B cell (primary cell): ENCODE measurements around the gene CC2D2B. TPM values are rescaled to one million over a fixed set of nuclear protein-coding genes. Genes with fewer than 3 reads are reported as not detected.

ENCODE experiments used
- ATAC-seq: fragments of 200-7000 bp; cut with Tn5 transposase; one replicate; pipeline ENCODE4 v1.10.0; 2021; ENCODE audit warnings: low read depth, mild to moderate bottlenecking, moderate number of reproducible peaks, moderate library complexity
- CTCF ChIA-PET: fragments of 350-600 bp; sonication (Branson Sonifier 250); formaldehyde crosslinking; loops from one replicate; lab custom pipeline; 2021; ENCODE audit warnings: antibody characterized with exemption, inconsistent platforms; lab: Charles Lee
- POLR2A ChIA-PET: fragments of 350-600 bp; sonication (Branson Sonifier 250); formaldehyde crosslinking; loops from one replicate; lab custom pipeline; 2021; ENCODE audit warnings: antibody characterized with exemption; lab: Charles Lee
- DNase-seq: peaks from one replicate; pipeline ENCODE4 v3.0.0; 2013
- H2AFZ ChIP-seq: 2 replicates; pipeline ENCODE4 v1.6.1; 2012; ENCODE audit warnings: mild to moderate bottlenecking, low read depth, low read length; ENCODE audit not compliant: insufficient read depth, poor library complexity, severe bottlenecking
- H3K27ac ChIP-seq, 2 donors: 1 replicate in 1 of 2; 2 replicates in 1 of 2; pipeline ENCODE4 v1.5.1; 2012 to 2013; ENCODE audit warnings: low read length in 2 of 2, mild to moderate bottlenecking in 2 of 2, moderate library complexity in 1 of 2
- H3K27me3 ChIP-seq, 4 experiments: fragments of 200-600 bp in 1 of 4; sonication (generic) in 1 of 4; replicated peaks in 1 of 4; 1 replicate in 2 of 4; 2 replicates in 2 of 4; pipeline versions ENCODE4 v1.6.1 to v1.7.0; 2013 to 2016; ENCODE audit warnings: low read length in 3 of 4, mild to moderate bottlenecking in 2 of 4, mixed read lengths in 1 of 4, moderate library complexity in 1 of 4; ENCODE audit not compliant: insufficient read depth in 4 of 4, control insufficient read depth in 3 of 4; ENCODE audit errors: control extremely low read depth in 1 of 4
- H3K36me3 ChIP-seq, 2 experiments: replicated peaks in 1 of 2; 1 replicate in 1 of 2; 2 replicates in 1 of 2; pipeline versions ENCODE4 v1.6.1 to v1.7.1; 2013; ENCODE audit warnings: low read length in 1 of 2; ENCODE audit not compliant: insufficient read depth in 2 of 2, control insufficient read depth in 1 of 2; ENCODE audit errors: control extremely low read depth in 1 of 2, extremely low read depth in 1 of 2
- H3K4me1 ChIP-seq, 2 donors: fragments of 200-600 bp in 1 of 2; sonication (generic) in 1 of 2; 1 replicate in 1 of 2; 2 replicates in 1 of 2; pipeline versions ENCODE4 v1.5.1 to v1.6.1; 2013 to 2017; ENCODE audit warnings: low read length in 2 of 2; ENCODE audit not compliant: control insufficient read depth in 2 of 2, insufficient read depth in 2 of 2
- H3K4me2 ChIP-seq: replicated peaks from 2 replicates; pipeline ENCODE3; 2012; ENCODE audit warnings: mild to moderate bottlenecking, low read depth, low read length; ENCODE audit not compliant: poor library complexity, severe bottlenecking
- H3K4me3 ChIP-seq, 5 experiments: fragments of 200-600 bp in 1 of 5; sonication (generic) in 1 of 5; 1 replicate in 3 of 5; 2 replicates in 2 of 5; pipeline versions ENCODE4 v1.5.1 to v1.7.0; 2011 to 2016; ENCODE audit warnings: low read length in 4 of 5, mild to moderate bottlenecking in 4 of 5, low read depth in 2 of 5, control low read depth in 1 of 5, moderate library complexity in 1 of 5; ENCODE audit not compliant: insufficient read depth in 1 of 5; ENCODE audit errors: control extremely low read depth in 1 of 5, extremely low read depth in 1 of 5
- H3K79me2 ChIP-seq: fragments of 200-600 bp; sonication (generic); one replicate; pipeline ENCODE4 v1.6.0; 2016; ENCODE audit warnings: low read length; ENCODE audit not compliant: control insufficient read depth, insufficient read depth
- H3K9ac ChIP-seq: fragments of 200-600 bp; sonication (generic); 2 replicates; pipeline ENCODE4 v1.6.1; 2017; ENCODE audit warnings: mild to moderate bottlenecking, low read length, moderate library complexity
- H3K9me3 ChIP-seq, 3 donors: one replicate each; pipeline versions ENCODE4 v1.6.1 to v1.7.1; 2013; ENCODE audit warnings: low read length in 2 of 3; ENCODE audit not compliant: control insufficient read depth in 2 of 3, insufficient read depth in 1 of 3; ENCODE audit errors: control extremely low read depth in 1 of 3
- H4K20me1 ChIP-seq: 2 replicates; pipeline ENCODE4 v1.6.0; 2012; ENCODE audit warnings: mild to moderate bottlenecking, low read length; ENCODE audit not compliant: insufficient read depth, control insufficient read depth, poor library complexity, severe bottlenecking
- H3K27ac Mint-ChIP-seq: one replicate; pipeline ENCODE4 v1.8.0; 2021; ENCODE audit warnings: mixed read lengths
- H3K27me3 Mint-ChIP-seq: one replicate; pipeline ENCODE4 v1.8.0; 2021; ENCODE audit warnings: mixed read lengths
- H3K4me1 Mint-ChIP-seq: one replicate; pipeline ENCODE4 v1.8.0; 2021; ENCODE audit warnings: mixed read lengths
- H3K4me3 Mint-ChIP-seq: one replicate; pipeline ENCODE4 v1.8.0; 2021; ENCODE audit warnings: mixed read lengths
- H3K9me3 Mint-ChIP-seq: one replicate; pipeline ENCODE4 v1.8.0; 2022; ENCODE audit warnings: mixed read lengths; ENCODE audit not compliant: insufficient read depth
- CTCF ChIP-seq: fragments of 200-600 bp; IDR thresholded peaks from one replicate; pipeline ENCODE4 v1.8.0; 2022; ENCODE audit warnings: antibody characterized with exemption, mild to moderate bottlenecking
- EZH2 ChIP-seq: IDR thresholded peaks from 2 replicates; pipeline ENCODE4 v1.6.1; 2012; ENCODE audit warnings: borderline replicate concordance, low read depth, mild to moderate bottlenecking, moderate library complexity, low read length; ENCODE audit not compliant: insufficient read depth, poor library complexity, severe bottlenecking
- WGBS: methylation state at CpG from one replicate; pipeline ENCODE4 v1.1.5; 2013; ENCODE audit warnings: missing lambda C conversion rate; ENCODE audit not compliant: insufficient coverage; 5-methylcytosine and 5-hydroxymethylcytosine counted together
- intact Hi-C: fragments of 100-400 bp; cut with micrococcal nuclease; formaldehyde crosslinking; loops from one replicate; pipeline ENCODE4 v1.10.0; 2022
- polyA plus RNA-seq: library from polyadenylated mRNA; depleted of rRNA; stranded (reverse); fragments of >200 nt; gene quantifications from 2 replicates; pipeline ENCODE4 v1.2.3, GENCODE V29; 2012
- total RNA-seq, 2 donors: library from RNA; stranded (reverse); fragments of 120-200 nt in 1 of 2; gene quantifications; 1 replicate in 1 of 2; 2 replicates in 1 of 2; pipeline versions ENCODE4 v1.2.3 to v1.2.4, GENCODE V29; 2013 to 2022

Gene CC2D2B
- total and polyA plus RNA-seq, 2 donors (not counting 1 experiment from before 2014, with no cell fraction given) = 0.70 to 2.1 TPM

- no peak overlapping the region for H3K27ac ChIP-seq
- TF ChIP-seq CTCF = no peak
- no peak for TF ChIP-seq EZH2
- POLR2A ChIA-PET = no interaction called here
- Mint-ChIP-seq H3K4me3 (no peak overlapping the region), H3K27me3 (no peaks in the 10 kb centered on the region), H3K9me3 (no peaks in the 10 kb centered on the region), H3K27ac (no peak overlapping the region), H3K4me1 (no peaks in the 10 kb centered on the region)
- intact Hi-C loops = no loop called here
- H3K4me3 ChIP-seq = no peak overlapping the region
- no peaks in the 10 kb centered on the region for H3K9me3 ChIP-seq
- no peaks in the 10 kb centered on the region for H3K79me2 ChIP-seq
- ATAC-seq (no peak), DNase-seq (no peak)
- no peaks in the 10 kb centered on the region for H3K27me3 ChIP-seq
- H3K36me3 ChIP-seq = no peaks in the 10 kb centered on the region
- H2AFZ ChIP-seq = no peak overlapping the region
- CTCF ChIA-PET = no interaction called here
- H3K4me1 ChIP-seq = no peaks in the 10 kb centered on the region
- no peak overlapping the region for H3K9ac ChIP-seq
- no peaks in the 10 kb centered on the region for H4K20me1 ChIP-seq
- no peak overlapping the region for H3K4me2 ChIP-seq
Observed at GRCh38 chr10:96023168-96023567, 115.4 kb downstream of the CC2D2B start.

- Histone ChIP-seq H3K79me2 (no peaks in the 10 kb centered on the region), H3K36me3 (no peaks in the 10 kb centered on the region), H3K9me3 (no peaks in the 10 kb centered on the region), H3K4me2 (no peak overlapping the region), H3K4me1 (no peaks in the 10 kb centered on the region), H3K9ac (no peak overlapping the region), H3K27ac (no peak overlapping the region), H3K4me3 (no peak overlapping the region), H3K27me3 (no peaks in the 10 kb centered on the region), H4K20me1 (no peaks in the 10 kb centered on the region), H2AFZ (no peak overlapping the region)
- TF ChIP-seq CTCF (no peak), EZH2 (no peak)
- no peaks in the 10 kb centered on the region for H3K4me1 Mint-ChIP-seq
- intact Hi-C loops = no loop called here
- no peak for DNase-seq
- no peak overlapping the region for H3K4me3 Mint-ChIP-seq
- H3K9me3 Mint-ChIP-seq = no peaks in the 10 kb centered on the region
- WGBS = 94% methylated on average over 3 of the region's 3 CpGs
- H3K27me3 Mint-ChIP-seq = no peaks in the 10 kb centered on the region
- H3K27ac Mint-ChIP-seq = no peak overlapping the region
- ATAC-seq = peak; percentile 41
- ChIA-PET POLR2A (no interaction called here), CTCF (interaction anchor here (2.0 kb wide), 1 partner anchor 9 kb away, joined by 8 read pairs; no protein-coding TSS in a partner anchor)
Observed at GRCh38 chr10:96025566-96025965, 117.8 kb downstream of the CC2D2B start.
